ENCODE measurements around the gene RBM44.
"Not testable (repeated sequence)": the region's sequence is repeated elsewhere in the genome, so short reads cannot be mapped to it uniquely, and the experiment has no call there.

Gene RBM44, protein sequence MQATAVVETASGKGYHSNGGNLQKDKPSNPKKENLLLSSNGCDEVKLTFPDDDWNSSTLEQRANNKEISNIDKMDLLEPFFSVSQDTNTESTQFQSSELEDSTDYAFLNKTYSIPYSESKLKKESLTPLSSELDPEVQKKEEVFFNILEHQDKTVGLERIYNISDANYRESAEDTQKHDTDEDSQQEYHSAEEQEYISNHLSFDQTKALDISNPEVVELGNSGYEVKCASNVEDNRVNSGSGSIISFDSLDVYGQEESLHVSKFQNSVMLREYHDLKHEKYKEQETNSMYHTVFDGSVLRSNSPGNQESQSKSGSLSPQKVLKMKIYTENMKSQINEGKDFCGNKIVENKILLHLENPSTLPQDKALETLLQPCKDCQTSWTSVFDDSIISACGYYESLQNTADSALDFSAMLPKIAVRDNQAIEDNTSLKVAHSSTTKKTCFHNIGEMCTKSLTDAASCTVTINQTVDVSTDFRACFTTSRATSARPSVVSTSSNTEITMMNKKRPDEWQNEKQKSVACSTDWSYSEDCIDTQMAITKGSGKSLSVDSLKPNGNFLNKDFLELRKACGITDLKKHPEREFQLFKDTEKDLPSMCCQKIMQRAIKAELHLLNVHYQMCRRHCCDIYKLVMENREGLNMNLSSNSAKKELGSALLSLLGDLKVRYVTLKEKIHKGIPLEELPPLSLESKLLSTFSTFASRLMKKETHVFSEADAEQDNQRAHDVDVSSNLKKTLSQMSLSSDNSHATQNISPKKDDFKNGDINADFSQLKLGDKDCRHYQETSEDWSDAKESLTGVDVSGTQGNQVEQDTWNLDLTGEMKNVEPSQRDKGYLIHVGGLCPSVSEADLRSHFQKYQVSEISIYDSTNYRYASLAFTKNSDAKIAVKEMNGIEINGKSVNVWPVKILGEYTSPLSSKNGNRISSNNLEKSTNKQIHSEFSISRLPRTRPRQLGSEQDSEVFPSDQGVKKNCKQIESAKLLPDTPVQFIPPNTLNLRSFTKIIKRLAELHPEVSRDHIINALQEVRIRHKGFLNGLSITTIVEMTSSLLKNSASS

DNA sequence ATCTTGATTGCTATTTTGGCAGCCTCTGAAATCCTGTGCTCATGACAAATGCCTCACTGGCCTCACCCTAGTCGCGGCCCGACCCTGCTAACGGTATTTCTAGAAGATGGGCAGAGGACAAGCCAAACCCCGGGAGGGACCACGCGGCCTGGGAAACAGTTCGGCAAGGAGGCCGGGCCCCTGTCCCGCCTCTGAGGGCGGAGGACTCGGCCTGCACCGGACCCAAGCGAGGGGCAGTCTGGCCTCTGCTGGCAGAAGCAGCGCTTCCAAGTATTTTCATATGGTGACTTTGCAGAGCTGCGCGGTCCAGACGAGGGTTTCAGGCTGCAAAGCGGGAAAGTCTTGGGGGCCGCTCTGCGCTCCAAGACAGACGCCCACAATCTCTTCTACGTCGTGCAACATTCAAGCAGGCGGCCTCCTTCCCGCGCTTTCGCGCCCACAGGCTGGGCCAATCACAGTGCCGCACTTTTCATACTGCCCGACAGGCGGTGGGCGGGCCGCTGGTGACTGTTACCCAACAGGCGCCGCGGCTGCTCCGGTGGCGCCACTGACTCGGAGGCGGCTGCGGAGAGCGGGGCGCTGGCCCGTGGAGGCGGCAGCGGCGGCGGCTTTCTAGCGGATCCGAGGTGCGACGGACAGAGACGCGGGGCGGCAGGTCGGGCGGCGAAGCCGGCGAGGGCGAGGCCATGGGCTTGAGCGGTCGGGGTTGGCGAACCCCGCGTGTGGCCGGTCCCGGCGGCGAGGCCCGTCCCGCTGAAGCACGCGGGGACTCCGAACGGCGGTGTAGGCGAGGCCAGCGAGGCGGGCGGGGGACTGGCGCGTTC lies at the start of gene RBM44:
Gene RBM44 (plus strand): TSS at position 544 of the 824 bp plus-strand sequence. CDS start 14,831 bp downstream, outside the sequence.
- H3K4me3 ChIP-seq (ENCODE audit: low read depth, low read length): no peak within 1 kb of the TSS
- TF ChIP-seq, protein P1, sequence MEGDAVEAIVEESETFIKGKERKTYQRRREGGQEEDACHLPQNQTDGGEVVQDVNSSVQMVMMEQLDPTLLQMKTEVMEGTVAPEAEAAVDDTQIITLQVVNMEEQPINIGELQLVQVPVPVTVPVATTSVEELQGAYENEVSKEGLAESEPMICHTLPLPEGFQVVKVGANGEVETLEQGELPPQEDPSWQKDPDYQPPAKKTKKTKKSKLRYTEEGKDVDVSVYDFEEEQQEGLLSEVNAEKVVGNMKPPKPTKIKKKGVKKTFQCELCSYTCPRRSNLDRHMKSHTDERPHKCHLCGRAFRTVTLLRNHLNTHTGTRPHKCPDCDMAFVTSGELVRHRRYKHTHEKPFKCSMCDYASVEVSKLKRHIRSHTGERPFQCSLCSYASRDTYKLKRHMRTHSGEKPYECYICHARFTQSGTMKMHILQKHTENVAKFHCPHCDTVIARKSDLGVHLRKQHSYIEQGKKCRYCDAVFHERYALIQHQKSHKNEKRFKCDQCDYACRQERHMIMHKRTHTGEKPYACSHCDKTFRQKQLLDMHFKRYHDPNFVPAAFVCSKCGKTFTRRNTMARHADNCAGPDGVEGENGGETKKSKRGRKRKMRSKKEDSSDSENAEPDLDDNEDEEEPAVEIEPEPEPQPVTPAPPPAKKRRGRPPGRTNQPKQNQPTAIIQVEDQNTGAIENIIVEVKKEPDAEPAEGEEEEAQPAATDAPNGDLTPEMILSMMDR (IDR thresholded peaks at IDR 0.05; ENCODE audit: low read depth, low read length, missing control alignments): no peak
- no peak for DNase-seq (ENCODE audit: low read depth)

DNA sequence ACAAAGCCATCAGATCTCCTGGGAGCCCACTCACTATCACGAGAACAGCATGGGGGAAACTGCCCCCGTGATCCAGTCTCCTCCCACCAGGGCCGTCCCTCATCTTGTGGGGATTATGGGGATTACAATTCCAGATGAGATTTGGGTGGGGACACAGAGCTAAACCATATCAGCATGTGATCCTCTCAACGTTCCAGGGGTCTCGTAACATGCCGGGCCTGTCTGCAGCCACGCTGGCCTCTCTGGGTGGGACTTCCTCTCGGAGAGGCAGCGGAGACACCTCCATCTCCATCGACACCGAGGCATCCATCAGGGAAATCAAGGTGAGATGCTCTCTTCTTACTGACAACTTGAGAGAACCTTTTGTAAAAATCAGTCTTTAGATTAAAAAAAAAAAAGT lies 49.6 kb upstream of the RBM44 start:
- TF ChIP-seq, protein P1 (IDR thresholded peaks at IDR 0.05; ENCODE audit: low read depth, low read length, missing control alignments): no peak
- no peak overlapping the region for H3K4me3 ChIP-seq (ENCODE audit: low read depth, low read length)
- DNase-seq (ENCODE audit: low read depth): no peak

DNA sequence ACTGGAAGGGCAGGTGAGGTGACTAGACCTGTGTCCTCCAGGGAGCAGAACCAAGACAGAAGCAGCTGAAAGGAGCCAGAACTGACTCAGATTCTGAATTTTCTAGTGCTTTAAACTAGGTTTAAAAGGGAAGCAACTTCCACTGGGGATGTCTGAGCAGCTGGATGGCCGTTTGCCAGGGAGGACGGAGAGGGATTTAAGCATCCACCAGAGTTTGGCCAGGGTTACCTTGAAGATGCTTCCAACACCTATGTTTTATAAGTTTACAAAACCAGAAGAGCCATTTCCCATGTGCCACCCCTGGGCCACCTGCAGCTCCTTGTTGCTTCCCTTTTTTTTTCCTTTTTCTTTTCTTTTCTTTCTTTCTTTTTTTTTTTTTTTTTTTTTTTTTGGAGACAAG lies 48.6 kb upstream of the RBM44 start:
- no peak for DNase-seq (ENCODE audit: low read depth)
- TF ChIP-seq, protein P1 (IDR thresholded peaks at IDR 0.05; ENCODE audit: low read depth, low read length, missing control alignments): no peak
- no peak overlapping the region for H3K4me3 ChIP-seq (ENCODE audit: low read depth, low read length)

DNA sequence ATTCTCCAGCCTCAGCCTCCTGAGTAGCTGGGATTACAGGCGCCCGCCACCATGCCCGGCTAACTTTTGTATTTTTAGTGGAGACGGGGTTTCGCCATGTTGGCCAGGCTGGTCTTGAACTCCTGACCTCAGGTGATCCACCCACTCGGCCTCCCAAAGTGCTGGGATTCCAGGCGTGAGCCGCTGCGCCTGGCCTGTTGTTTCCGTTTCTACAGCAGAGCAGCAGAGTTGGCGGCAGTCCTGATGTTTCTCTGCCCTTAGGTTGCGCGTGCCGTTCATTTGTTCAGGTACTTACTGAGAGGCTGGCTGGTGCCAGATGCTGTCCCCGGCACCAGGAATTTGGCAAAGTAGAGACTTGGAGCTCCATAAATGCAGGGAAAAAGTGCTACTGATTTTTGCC lies 48.1 kb upstream of the RBM44 start:
- H3K4me3 ChIP-seq (ENCODE audit: low read depth, low read length); DNase-seq (ENCODE audit: low read depth): not testable (repeated sequence)

DNA sequence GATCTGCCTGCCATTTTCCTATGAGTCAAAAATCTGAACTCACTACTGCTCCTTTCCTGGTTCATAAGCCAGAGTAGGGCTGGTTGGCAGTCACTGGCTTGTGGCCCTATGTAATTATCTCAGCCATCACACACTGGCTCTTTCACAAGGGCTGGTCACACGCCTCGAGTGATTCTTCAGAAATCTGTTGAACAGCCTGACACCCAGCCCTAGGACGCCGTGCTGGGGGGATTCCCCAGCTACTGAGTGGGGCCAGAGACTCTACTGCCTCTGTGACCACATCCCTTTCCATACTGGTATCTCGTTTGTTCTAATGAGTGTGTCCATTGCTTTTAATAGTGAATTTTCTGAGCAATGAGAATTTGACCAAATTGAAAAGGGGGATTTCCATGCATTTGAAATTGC lies 45.8 kb upstream of the RBM44 start:
- TF ChIP-seq, protein P1 (IDR thresholded peaks at IDR 0.05; ENCODE audit: low read depth, low read length, missing control alignments): no peak
- peak; percentile 57 for DNase-seq (ENCODE audit: low read depth)
- no peak overlapping the region for H3K4me3 ChIP-seq (ENCODE audit: low read depth, low read length)

DNA sequence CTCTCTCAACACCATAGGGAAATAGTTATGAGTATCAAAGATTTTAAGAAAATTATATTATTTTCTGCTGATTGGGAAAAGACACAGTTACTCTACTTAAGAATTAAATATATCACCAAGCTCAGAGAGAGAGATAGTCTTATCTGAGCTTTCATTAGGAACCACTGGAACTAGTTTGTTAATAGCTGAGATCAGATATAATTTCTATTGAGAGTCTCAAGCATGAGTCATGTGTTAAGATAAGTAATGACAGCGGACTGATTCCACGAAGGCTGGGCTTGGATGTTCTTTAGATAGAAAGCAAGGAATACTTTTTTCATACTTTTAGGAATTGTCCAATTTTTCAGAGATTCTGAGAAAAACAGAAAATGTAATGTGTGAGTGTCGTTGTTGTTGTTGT lies 44.4 kb upstream of the RBM44 start:
- no peak overlapping the region for H3K4me3 ChIP-seq (ENCODE audit: low read depth, low read length)
- no peak for DNase-seq (ENCODE audit: low read depth)
- TF ChIP-seq, protein P1 (IDR thresholded peaks at IDR 0.05; ENCODE audit: low read depth, low read length, missing control alignments): no peak
